ENCODE measurements around the gene USP13.

USP13 gene

GRCh38 chr3:179671309-179671708 lies 18.5 kb downstream of the USP13 start:
- Histone ChIP-seq H3K9me3 (no peaks in the 10 kb centered on the region), H3K4me1 (peaks cover under 1% of the 10 kb centered on the region; the same call in 1 of the 2 replicates), H3K27me3 (no peaks in the 10 kb centered on the region), H3K36me3 (no peaks in the 10 kb centered on the region; the same call in 1 of the 2 replicates), H3K4me3 (ENCODE audit: low read depth, low read length) (no peak overlapping the region)
- TF ChIP-seq CTCF (IDR thresholded peaks at IDR 0.05; ENCODE audit: low read depth, low read length): no peak
- no peak for DNase-seq

- Histone ChIP-seq H3K4me3 (ENCODE audit: low read depth, low read length) (no peak overlapping the region), H3K9me3 (no peaks in the 10 kb centered on the region), H3K36me3 (no peaks in the 10 kb centered on the region; the same call in 1 of the 2 replicates), H3K4me1 (no peaks in the 10 kb centered on the region; the same call in 1 of the 2 replicates), H3K27me3 (no peaks in the 10 kb centered on the region)
- no peak for TF ChIP-seq CTCF (IDR thresholded peaks at IDR 0.05; ENCODE audit: low read depth, low read length)
- no peak for DNase-seq
Observed at GRCh38 chr3:179671747-179672242, 19.0 kb downstream of the USP13 start.

- no peak for DNase-seq
- no peaks in the 10 kb centered on the region for H3K9me3 ChIP-seq
- no peak overlapping the region for H3K4me3 ChIP-seq (ENCODE audit: low read depth, low read length)
- no peak for TF ChIP-seq CTCF (IDR thresholded peaks at IDR 0.05; ENCODE audit: low read depth, low read length)
- no peaks in the 10 kb centered on the region for H3K27me3 ChIP-seq
- no peaks in the 10 kb centered on the region; the same call in 1 of the 2 replicates for H3K4me1 ChIP-seq
- H3K36me3 ChIP-seq: no peaks in the 10 kb centered on the region; the same call in 1 of the 2 replicates
Observed at GRCh38 chr3:179672918-179673317, 20.1 kb downstream of the USP13 start.

GRCh38 chr3:179673523-179673922 lies 20.7 kb downstream of the USP13 start:
- H3K36me3 ChIP-seq: no peaks in the 10 kb centered on the region; the same call in 1 of the 2 replicates

GRCh38 chr3:179676081-179676480 lies 23.2 kb downstream of the USP13 start:
- Histone ChIP-seq H3K36me3 (no peaks in the 10 kb centered on the region; the same call in 1 of the 2 replicates), H3K27me3 (no peaks in the 10 kb centered on the region), H3K4me3 (ENCODE audit: low read depth, low read length) (no peak overlapping the region), H3K9me3 (no peaks in the 10 kb centered on the region), H3K4me1 (no peaks in the 10 kb centered on the region; the same call in 1 of the 2 replicates)
- no peak for DNase-seq
- TF ChIP-seq CTCF (IDR thresholded peaks at IDR 0.05; ENCODE audit: low read depth, low read length): no peak

More at GRCh38 chr3:179673523-179673922, 20.7 kb downstream of the USP13 start:
- H3K27me3 ChIP-seq: no peaks in the 10 kb centered on the region
- H3K9me3 ChIP-seq: no peaks in the 10 kb centered on the region
- H3K4me1 ChIP-seq: no peaks in the 10 kb centered on the region; the same call in 1 of the 2 replicates
- no peak for TF ChIP-seq CTCF (IDR thresholded peaks at IDR 0.05; ENCODE audit: low read depth, low read length)
- no peak for DNase-seq
- no peak overlapping the region for H3K4me3 ChIP-seq (ENCODE audit: low read depth, low read length)

- no peaks in the 10 kb centered on the region for H3K36me3 ChIP-seq
- no peak overlapping the region for H3K4me3 ChIP-seq (ENCODE audit: low read depth, low read length)
- no peak for DNase-seq
- H3K4me1 ChIP-seq: peaks cover 3% of the 10 kb centered on the region; the same call in 1 of the 2 replicates
- H3K27me3 ChIP-seq: no peaks in the 10 kb centered on the region
- TF ChIP-seq CTCF (IDR thresholded peaks at IDR 0.05; ENCODE audit: low read depth, low read length): no peak
- H3K9me3 ChIP-seq: no peaks in the 10 kb centered on the region
Observed at GRCh38 chr3:179677884-179678283, 25.0 kb downstream of the USP13 start.
